ENCODE measurements around the gene RPF1. TPM values are rescaled to one million over a fixed set of nuclear protein-coding genes. Genes with fewer than 3 reads are reported as not detected.

Gene RPF1
- total and polyA plus RNA-seq, 10 of the 15 experiments (the other 5 are each of a cell fraction or from before 2014, with no cell fraction given), result 37.0 to 97.5 (median 56.2) TPM

GRCh38 chr1:84506729-84507453 is 27.8 kb downstream of the RPF1 start (continued):
- TF ChIP-seq E2F4 (IDR thresholded peaks at IDR 0.05; ENCODE audit: low read depth, low read length) (no peak), RAD51 (IDR thresholded peaks at IDR 0.05) (no peak), SRF (IDR thresholded peaks at IDR 0.05; ENCODE audit: low read depth in 2 of 2, low read length in 2 of 2) (peak in 1 of 2 experiments; percentile 60; a peak in 1 of 4 replicates), NR2F1 (conservative IDR thresholded peaks at IDR 0.05) (no peak), DPF2 (IDR thresholded peaks at IDR 0.05) (no peak), NBN (IDR thresholded peaks at IDR 0.05) (no peak), CREM (IDR thresholded peaks at IDR 0.05; ENCODE audit: low read depth) (no peak), MEF2A (IDR thresholded peaks at IDR 0.05; ENCODE audit: insufficient read depth, low read depth, low read length) (no peak), MLLT1 (IDR thresholded peaks at IDR 0.05) (peak; percentile 97), MXI1 (IDR thresholded peaks at IDR 0.05; ENCODE audit: low read depth, low read length) (no peak), CHD2 (IDR thresholded peaks at IDR 0.05; ENCODE audit: borderline replicate concordance, low read depth, low read length) (no peak), CBX5 (IDR thresholded peaks at IDR 0.05; ENCODE audit: low read depth) (no peak), HSF1 (IDR thresholded peaks at IDR 0.05; ENCODE audit: low read depth, low read length) (no peak), MTA3 (IDR thresholded peaks at IDR 0.05; ENCODE audit: borderline replicate concordance, low read length) (0 out of 2 replicates have a peak, but pooled peaks have one; percentile 61), NKRF (conservative IDR thresholded peaks at IDR 0.05) (no peak), ZNF24 (IDR thresholded peaks at IDR 0.05) (peak; percentile 40; the same call in 1 of the 2 replicates), ATF7 (IDR thresholded peaks at IDR 0.05; ENCODE audit: low read depth) (no peak), IKZF2 (IDR thresholded peaks at IDR 0.05) (0 out of 4 replicates have a peak, but pooled peaks of 1 of the 2 experiments have one; percentile 11), POLR2A (IDR thresholded peaks at IDR 0.05; ENCODE audit: low read depth, low read length) (no peak), ATF2 (IDR thresholded peaks at IDR 0.05; ENCODE audit: low read length) (no peak), CREB1 (IDR thresholded peaks at IDR 0.05; ENCODE audit: low read depth) (no peak), SP1 (IDR thresholded peaks at IDR 0.05; ENCODE audit: low read depth, low read length) (no peak), TARDBP (IDR thresholded peaks at IDR 0.05; ENCODE audit: borderline replicate concordance) (no peak)

All from GM12878 (cell line).